Esophagus squamous epithelium (tissue), 4 donors: ENCODE measurements around the gene KLF13.

Experiments used
- CTCF ChIP-seq, 6 experiments: fragments of 450-650 bp in 4 of 6; fragments of 200-600 bp in 2 of 6; sonication (generic) in 2 of 6; IDR thresholded peaks; one replicate each; pipeline ENCODE4 v1.5.1; 2016 to 2019; ENCODE audit warnings: antibody characterized with exemption in 6 of 6, mild to moderate bottlenecking in 4 of 6, moderate library complexity in 4 of 6
- POLR2A ChIP-seq, 4 donors: fragments of 450-650 bp; IDR thresholded peaks; one replicate each; pipeline ENCODE4 v1.6.1; 2017; ENCODE audit warnings: antibody characterized with exemption in 4 of 4, mild to moderate bottlenecking in 4 of 4, moderate library complexity in 3 of 4

GRCh38 chr15:31397851-31398661 is 71.4 kb downstream of the KLF13 start:
- TF ChIP-seq CTCF (IDR thresholded peaks at IDR 0.05), result no peak
- no peak for TF ChIP-seq POLR2A (IDR thresholded peaks at IDR 0.05)
